Dedifferentiated amniotic fluid mesenchymal stem cell (primary cell): ENCODE measurements around the gene PIWIL1.

Experiments
- DNase-seq: peaks from one replicate; pipeline ENCODE4 v3.0.0-alpha.2; 2016; ENCODE audit errors: extremely low spot score

The PIWIL1 gene

GRCh38 chr12:130374083-130374482 is 36.4 kb downstream of the PIWIL1 start:
- no peak for DNase-seq

GRCh38 chr12:130375296-130376287 is 37.9 kb downstream of the PIWIL1 start:
- no peak for DNase-seq

DNA sequence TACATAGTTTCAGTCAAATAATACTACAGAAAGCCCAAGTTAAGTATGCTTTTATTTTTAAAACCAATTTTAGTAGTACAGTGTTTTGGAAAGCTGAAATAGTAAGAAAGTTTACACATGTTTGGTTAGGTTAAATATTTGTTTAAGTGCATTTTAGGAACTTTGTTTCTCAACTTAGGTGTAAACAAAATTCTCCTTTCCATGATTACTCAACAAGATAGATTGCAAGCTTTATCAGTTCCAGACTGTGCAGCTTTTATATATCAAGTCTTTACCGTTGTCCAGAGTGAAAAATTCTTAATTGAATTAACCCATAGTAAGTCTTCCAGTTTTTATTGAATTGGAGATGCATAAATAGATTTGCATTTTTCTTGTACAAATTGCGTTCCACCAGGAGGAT is 45.1 kb downstream of the PIWIL1 start:
- no peak for DNase-seq

DNA sequence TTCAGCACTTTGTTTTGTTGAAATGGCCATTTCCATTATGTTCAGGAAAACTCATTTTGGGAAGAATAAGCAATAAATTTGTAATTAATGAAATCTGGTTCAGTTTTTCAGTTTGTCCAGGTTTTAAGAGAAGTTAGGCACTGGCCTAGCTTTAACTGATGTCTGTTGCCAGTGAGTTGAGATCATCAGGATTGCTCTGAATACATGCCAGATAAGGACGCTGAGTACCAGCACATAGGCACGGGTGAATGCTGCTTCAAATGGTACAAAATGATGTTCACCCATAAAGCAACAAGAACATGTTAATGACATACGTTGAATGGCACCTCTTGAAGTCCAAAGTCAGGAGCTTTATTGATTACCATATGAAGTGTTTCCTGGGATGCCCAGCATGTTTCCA is 46.5 kb downstream of the PIWIL1 start:
- DNase-seq, result no peak

GRCh38 chr12:130385193-130385592 is 47.5 kb downstream of the PIWIL1 start:
- DNase-seq, result no peak

DNA sequence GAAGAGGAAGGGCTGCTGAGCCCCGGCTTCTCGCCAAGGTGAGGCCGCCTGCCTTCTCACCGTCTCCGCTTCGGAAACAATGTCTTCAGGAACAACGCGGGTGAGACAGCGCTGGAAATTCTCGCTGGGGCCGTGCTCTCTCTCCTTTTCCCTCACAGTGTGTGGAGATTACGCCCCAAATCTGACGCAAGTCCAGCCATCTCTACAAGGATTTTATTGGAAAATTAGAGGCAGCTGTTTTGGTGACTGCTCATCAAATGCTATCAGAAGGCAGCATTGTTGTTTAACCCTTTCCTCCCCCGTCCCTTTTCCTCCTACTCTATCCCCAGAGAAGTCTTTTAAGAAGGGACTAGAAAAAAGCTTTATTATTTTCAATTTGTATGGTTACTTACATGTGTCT is 53.5 kb downstream of the PIWIL1 start:
- no peak for DNase-seq

DNA sequence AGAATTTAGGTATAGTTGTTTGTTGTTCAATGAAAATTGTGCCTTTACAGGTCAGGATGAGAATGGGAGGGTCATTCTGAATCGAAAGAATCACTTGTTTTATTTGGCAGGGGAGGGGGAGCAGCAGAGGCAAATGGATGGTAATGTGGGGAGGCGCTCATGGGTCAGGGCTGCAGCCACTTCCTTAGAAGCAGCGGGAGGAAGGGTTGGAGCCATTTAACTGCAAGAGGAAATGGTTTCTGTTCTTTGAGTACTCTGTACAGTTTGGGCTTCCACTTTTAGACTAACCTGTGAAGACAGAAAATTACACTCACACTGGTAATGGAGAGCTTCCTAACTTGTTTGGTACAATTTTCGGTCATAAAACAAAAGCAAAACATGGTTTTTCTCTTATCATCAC is 57.2 kb downstream of the PIWIL1 start:
- DNase-seq, result no peak

DNA sequence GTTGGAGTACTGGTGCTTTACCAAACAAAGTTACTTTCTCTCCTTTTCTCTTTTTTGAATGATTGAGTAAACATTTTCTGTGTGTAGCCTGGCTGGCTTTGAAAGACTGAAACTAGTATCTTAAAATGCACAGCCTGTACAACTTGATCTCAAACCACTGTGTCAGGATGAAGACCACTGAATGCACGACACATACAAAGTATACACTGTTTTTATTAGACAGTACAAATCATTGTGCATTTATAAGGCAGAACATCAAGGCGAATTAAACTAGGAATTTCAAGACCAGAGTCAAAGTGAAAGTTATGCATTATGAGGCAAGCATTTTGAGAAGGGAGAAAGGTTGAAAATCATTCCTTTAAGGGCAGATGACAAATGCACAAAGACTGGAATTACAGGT is 59.0 kb downstream of the PIWIL1 start:
- DNase-seq, result no peak

DNA sequence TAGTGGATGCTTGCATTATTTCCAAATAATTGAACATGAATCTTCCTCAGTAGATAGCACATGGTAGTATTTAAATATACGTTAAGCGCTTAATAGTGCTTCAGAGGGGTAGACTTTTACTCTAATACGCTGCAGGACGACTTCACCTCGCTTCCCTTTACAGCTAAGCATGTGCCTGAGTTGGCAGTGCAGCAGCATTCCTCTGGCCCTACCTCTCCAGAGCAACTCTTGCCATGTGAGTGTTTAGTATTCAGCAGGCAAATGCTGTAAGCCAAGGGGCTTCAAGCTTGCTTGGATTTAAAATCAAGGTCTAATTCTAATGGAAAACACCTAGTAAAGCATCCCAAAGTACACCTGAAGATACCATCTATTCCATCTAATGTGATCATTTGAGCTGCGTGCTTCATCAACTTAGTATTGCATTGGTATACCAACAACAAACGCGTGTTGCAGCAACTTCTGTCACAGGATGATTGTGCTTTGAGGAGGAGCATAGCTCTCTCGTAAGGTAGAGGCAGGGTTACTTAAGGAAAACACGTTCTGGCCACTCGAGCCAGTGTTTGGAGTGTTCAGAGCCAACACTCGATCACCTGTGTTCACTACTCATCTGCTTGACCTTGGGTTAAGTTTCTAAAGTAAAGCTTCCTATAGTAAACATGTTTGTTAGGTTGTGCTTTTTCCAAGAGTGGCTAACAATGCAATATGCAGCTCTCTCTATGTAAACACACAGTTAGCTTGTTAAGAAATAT is 60.6 kb downstream of the PIWIL1 start:
- no peak for DNase-seq

GRCh38 chr12:130401703-130402102 is 64.0 kb downstream of the PIWIL1 start:
- DNase-seq, result no peak

GRCh38 chr12:130405332-130405731 is 67.6 kb downstream of the PIWIL1 start:
- no peak for DNase-seq

DNA sequence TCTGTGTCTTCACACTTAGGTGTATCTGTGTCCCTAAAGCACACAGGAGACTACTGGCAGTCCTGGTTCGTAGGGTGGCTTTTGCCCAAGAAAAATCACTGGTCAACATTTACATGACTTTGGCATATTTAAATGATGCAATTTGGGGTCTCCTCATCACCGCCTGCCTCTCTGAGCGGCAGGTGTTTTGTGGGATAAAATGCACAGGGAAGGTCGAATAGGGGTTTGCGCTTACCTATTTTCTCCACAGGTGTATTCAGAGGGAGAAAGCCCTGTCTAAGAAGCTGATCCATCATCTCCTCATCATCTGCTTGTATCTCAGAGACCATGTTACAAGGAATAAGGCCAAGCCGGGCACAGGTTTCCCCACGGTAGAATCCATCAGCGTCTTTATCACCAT is 74.7 kb downstream of the PIWIL1 start:
- DNase-seq, result no peak

DNA sequence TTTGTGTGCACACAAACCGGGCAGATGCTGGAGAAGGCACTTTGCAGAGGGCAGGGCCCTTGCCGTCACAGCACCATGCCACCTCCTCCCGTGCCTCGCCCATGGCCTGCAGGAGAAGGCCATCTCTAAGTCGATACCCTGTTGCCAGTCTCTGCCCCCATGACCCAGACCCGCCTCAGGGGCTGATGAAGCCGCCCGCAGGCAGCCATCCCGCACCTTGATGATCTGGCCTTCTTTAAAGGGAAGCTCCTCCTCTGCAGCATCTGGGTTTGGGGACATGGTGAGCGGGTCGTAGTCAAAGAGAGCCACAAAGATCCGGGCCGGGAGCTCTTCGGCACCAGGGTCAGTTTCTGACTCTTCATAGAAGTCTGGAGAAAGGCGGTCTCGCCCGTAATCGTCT is 76.2 kb downstream of the PIWIL1 start:
- no peak for DNase-seq

- DNase-seq, result no peak
These were observed 76.7 kb downstream of the PIWIL1 start for GRCh38 chr12:130414381-130414780.

DNA sequence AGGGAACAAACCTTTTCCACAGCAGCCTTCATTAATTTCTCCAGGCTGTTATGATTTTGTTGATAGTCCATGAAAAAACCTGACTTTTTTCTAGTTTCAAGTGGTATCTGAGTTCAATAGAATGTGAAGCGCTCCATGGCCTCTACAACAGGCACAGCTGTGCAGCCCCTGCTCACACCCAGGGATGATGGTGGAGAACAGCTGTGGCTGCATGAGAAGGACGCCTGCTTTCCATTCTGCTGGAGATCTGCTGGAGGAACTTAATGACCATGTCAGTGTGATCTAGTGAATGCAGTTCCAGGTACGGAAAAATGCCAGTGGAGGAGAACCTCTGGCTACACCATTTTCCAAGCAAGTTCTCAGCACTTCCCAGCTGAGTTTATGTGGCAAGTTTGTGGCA is 80.6 kb downstream of the PIWIL1 start:
- no peak for DNase-seq

- no peak for DNase-seq
These were observed 81.4 kb downstream of the PIWIL1 start for GRCh38 chr12:130419116-130419515.

- no peak for DNase-seq
These were observed 82.4 kb downstream of the PIWIL1 start for GRCh38 chr12:130420071-130420470.

DNA sequence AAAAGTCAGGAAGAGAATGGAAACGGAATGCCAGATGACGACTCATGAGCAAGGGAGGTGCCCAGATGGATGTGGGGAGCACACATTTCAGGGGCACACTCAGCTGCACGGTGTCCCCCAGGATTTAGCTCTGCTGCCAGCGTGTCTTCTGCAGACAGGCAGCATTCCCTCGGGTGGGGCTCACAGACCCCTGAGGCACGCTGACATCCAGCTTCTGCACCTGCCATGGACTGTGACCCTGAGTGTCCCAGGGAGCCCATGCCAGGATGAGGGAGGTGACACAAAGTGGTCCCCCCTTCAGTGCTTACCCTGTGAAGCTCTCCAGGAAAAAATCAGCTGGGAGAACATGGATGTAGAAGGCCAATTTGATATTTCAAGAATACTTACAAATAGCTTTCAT is 84.2 kb downstream of the PIWIL1 start:
- DNase-seq, result no peak
